NCI-H1417 treated with DMSO at 0.1 percent for 48 hours (cell line): ENCODE measurements around the gene PRKACA.
"Not testable (repeated sequence)": the region's sequence is repeated elsewhere in the genome, so short reads cannot be mapped to it uniquely, and the experiment has no call there.

Experiments
- DNase-seq: peaks from one replicate; lab custom pipeline; 2025; lab: John Stamatoyannopoulos, UW

PRKACA gene

GRCh38 chr19:14147797-14148605 lies 30.4 kb upstream of the PRKACA start:
- DNase-seq = no peak

DNA sequence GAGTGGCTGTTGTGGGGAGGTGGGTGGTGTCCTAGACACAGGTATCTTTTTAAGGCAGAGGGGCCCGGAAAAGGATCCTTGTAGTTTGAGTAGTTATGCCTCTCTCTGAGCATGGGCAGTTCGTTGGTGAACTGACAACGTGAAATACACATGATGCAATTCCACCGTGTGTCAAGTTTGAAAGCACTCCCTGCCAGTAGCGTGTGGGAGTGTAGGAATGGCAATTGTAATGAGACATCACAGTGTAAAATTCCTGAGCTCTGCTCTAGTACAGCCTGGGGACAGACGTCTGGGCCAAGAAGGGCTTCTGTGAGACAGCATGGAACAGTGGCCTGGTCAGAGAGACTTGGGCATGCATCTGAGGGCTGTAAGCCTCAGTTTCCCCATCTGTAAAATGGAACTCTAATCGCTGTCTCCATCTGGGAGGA lies 29.2 kb upstream of the PRKACA start:
- no peak for DNase-seq

GRCh38 chr19:14146169-14146568 lies 28.6 kb upstream of the PRKACA start:
- DNase-seq = not testable (repeated sequence)

DNA sequence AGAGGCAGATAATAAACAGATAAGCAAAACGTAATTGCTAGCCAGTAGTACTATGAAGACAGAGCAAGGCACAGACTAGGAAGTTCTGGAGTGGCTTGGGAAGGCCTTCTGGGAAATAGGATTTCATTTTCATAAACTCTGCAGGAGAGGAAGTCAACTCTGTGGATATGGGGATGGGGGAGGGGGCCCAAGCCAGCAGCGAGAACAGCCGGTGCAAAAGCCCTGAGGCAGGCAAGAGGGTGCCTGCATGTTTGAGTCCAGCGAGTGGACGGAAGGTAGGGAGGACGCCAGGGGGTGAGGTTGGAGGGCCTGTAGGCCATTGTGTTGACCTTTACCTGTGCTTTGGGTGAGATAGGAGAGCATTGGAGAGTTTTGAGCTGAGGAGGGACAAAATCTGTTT lies 27.8 kb upstream of the PRKACA start:
- DNase-seq = no peak

- no peak for DNase-seq
Measured at GRCh38 chr19:14142262-14143190, 25.0 kb upstream of the PRKACA start.

- DNase-seq = no peak
Measured at GRCh38 chr19:14141041-14141440, 23.5 kb upstream of the PRKACA start.

DNA sequence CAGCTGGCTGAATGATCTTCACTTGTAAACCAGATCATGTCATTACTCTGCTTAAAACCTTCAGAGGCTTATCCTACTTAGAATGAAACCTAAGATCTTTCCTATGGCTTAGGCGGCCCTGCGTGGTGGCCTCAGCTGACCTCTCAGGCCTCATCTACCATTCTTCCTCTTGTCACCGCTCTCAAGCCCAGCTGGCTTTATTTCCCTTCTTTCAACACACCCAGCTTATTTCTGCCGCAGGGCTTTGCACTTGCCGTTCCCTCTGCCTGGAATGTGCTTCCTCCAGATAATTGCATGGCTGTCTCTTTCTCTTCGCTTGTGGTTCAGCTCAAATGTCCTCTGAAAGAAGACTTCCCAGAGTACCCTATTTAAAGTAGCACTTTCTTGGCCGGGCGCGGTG lies 22.4 kb upstream of the PRKACA start:
- no peak for DNase-seq

GRCh38 chr19:14138576-14139265 lies 21.2 kb upstream of the PRKACA start:
- no peak for DNase-seq

DNA sequence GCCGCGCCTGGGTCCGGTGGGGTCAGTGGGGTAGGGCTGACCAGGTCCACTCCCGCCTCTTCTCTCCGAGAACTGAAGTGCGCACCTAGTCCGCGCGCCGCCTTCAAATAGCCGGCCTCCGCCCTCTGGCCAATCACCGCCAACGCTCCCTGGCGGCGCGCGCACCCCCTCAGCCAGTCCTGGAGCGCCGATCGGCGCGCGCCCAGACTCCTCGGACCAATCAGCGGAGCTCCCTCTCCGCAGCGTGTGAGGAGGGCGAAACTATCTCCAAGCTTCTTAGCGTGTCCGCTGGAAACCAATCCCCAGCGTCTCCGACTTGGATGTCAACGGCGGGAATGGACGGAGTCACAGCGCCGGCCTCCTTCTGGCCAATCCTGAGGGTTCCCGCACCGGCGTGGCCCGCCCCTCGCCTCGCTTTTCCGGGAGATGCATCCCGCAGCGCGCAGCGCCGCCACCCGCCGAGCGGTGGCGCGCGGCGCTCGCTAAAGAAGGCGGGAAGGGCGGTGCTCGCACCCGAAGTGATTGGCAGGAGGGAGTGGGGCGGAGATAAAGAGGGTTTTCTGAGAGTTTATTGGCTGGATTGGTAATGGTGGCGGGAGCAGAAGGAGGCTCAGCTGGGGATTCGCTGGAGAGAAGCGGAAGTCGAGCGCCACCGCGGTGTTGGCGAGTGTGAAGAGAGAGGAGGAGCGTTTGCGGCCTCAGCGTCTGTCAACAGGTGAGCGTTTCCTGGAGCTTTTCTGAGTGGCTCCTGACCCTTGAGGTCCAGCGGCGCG lies 19.1 kb upstream of the PRKACA start, which contains the start of gene ASF1B:
TSS of gene ASF1B (minus strand) at position 81 of the 773 bp plus-strand sequence. CDS start 133 bp downstream, outside the sequence.
- peak; percentile 100 for DNase-seq

DNA sequence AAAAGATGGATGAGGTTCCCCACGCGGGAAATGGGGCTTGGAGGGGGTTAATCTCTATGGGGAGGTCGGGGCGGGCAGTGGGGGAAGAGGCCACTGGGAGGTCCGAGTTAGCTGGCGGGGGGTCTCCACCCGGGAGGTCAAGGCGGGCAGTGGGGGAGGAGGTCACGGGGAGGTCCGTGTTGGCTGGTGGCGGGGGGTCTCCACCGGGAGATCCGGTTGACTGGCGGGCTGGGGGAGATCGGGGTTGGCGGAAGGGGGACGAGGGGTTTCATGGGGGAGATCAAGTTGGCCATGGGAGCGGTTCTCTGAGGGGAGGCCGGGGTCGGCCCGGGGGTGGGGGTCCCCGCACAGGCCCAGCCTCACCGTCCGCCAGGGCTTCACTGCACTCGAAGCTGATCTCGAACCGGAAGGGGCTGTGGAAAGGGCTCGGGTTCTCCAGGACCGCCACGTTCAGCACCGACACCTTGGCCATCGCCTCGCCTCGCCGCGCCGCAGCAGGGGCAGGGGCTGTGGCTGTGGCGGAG lies 18.5 kb upstream of the PRKACA start:
- DNase-seq = no peak

GRCh38 chr19:14135355-14135754 lies 17.8 kb upstream of the PRKACA start:
- DNase-seq = no peak

DNA sequence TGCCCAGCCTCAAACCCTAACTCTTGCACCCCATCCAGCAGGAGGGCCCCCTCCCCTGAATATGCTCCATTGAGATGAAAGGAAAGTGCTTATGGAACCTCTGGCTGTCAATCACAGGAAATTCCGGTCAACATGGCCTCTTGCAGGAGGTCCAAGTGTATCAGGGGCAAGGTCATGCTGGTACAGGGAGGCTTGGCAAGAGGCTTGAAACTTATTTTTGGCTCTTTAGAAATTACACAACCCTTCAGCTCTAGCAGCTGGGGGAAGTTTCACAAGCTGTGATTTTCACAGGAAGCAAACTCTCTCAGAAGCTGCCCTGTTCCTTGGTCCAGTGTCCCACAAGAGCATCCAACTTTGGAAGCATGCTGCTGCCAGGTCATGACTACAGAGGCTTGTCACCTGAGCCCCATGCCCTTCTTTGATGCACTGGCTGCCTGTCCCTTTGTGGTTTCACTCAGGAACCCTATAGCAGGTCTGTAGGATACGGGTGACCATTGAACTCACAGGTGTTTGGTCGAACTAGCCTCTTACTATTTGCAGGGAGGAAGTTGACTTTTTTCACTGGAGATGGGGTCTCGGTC lies 10.5 kb upstream of the PRKACA start:
- DNase-seq = no peak

DNA sequence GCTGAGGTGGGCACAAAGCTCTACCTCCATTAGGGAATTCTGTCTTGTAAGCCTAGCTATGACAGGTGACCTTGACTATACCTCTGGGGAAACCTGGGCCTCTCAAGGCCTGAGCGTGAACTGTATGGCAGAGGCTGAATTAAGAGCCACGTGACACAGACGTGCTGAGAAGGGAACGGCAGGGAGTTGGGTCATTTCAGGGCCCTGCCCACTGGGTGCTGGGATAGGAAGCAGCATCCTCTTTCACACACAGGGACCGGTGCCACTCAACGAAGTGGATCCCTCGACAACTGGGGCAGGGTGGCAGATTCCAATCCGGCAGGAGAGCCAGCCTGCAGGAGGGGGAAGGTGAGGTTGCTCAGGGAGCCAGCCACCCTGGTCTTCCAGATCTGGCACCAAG lies 9.6 kb upstream of the PRKACA start:
- DNase-seq = no peak

DNA sequence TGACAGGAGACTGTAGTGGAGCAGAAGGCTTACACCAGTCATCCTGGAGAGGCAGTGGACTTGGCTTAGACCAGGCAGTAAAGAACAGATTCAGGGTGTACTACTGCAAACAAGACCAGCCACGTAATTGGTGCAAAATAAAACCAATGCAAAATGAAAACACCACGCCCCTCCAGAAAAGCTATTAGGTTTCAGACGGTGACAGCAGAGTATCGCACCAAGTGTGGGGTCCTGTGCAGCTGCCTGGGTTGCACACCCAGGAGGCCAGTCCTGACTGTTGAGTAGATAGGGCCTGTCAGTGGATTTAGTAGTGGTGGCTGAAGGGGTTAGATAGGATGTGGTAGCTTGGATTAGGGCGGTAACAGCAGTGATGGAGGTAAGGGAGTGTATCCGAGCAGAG lies 5.4 kb upstream of the PRKACA start:
- DNase-seq = no peak

- no peak for DNase-seq
Measured at GRCh38 chr19:14120497-14120780, 2.9 kb upstream of the PRKACA start.

- no peak for DNase-seq
Measured at GRCh38 chr19:14119644-14120496, 2.3 kb upstream of the PRKACA start.

- DNase-seq = no peak
Measured at GRCh38 chr19:14119146-14119545, 1.6 kb upstream of the PRKACA start.

GRCh38 chr19:14118165-14119051 lies 846 bp upstream of the PRKACA start:
- no peak for DNase-seq

GRCh38 chr19:14116918-14117578 lies 514 bp downstream of the PRKACA start:
- DNase-seq = no peak
